Stomach (tissue), 4 donors: ENCODE measurements around the gene MUCL1.

Experiments used
- CTCF ChIP-seq, 7 experiments: fragments of 450-650 bp in 4 of 7; fragments of 200-600 bp in 3 of 7; sonication (generic) in 3 of 7; IDR thresholded peaks; one replicate each; pipeline ENCODE4 v1.5.1; 2016 to 2019; ENCODE audit warnings: antibody characterized with exemption in 7 of 7, control low read depth in 2 of 7, mild to moderate bottlenecking in 1 of 7
- POLR2AphosphoS5 ChIP-seq, 3 donors: sonication (generic); formaldehyde crosslinking; IDR thresholded peaks; one replicate each; pipeline ENCODE4 v1.6.1; 2016; ENCODE audit warnings: antibody characterized with exemption in 3 of 3

GRCh38 chr12:54879579-54879978 lies 25.3 kb downstream of the MUCL1 start:
- TF ChIP-seq CTCF (IDR thresholded peaks at IDR 0.05) (no peak), POLR2AphosphoS5 (IDR thresholded peaks at IDR 0.05) (no peak)
